Tibial nerve (tissue), 4 donors: ENCODE results near the gene USP36. TPM values are rescaled to one million over a fixed set of nuclear protein-coding genes. Genes with fewer than 3 reads are reported as not detected.
A peak's percentile ranks its signal among the peaks of the same experiment; 100 is the strongest.

Source experiments
- DNase-seq, 2 donors: peaks; one replicate each; pipeline ENCODE4 v3.0.0-alpha.2; 2019; ENCODE audit warnings: low spot score in 2 of 2
- H3K27ac ChIP-seq, 4 donors: fragments of 200-600 bp; sonication (generic) in 3 of 4; one replicate each; pipeline ENCODE4 v1.5.1; 2017 to 2019; ENCODE audit warnings: mild to moderate bottlenecking in 1 of 4
- H3K27me3 ChIP-seq, 2 donors: fragments of 200-600 bp; sonication (generic) in 1 of 2; one replicate each; pipeline versions ENCODE4 v1.5.1 to v1.6.0; 2017 to 2019
- H3K36me3 ChIP-seq, 3 donors: fragments of 200-600 bp; sonication (generic); one replicate each; pipeline ENCODE4 v1.5.1; 2018 to 2019
- H3K4me1 ChIP-seq, 4 donors: fragments of 200-600 bp; sonication (generic) in 3 of 4; one replicate each; pipeline ENCODE4 v1.5.1; 2017 to 2019
- H3K4me3 ChIP-seq, 4 donors: fragments of 200-600 bp; sonication (generic) in 3 of 4; one replicate each; pipeline ENCODE4 v1.5.1; 2017 to 2019; ENCODE audit warnings: mild to moderate bottlenecking in 1 of 4, moderate library complexity in 1 of 4
- H3K9me3 ChIP-seq, 4 donors: fragments of 200-600 bp; sonication (generic) in 3 of 4; one replicate each; pipeline ENCODE4 v1.5.1; 2017 to 2019
- CTCF ChIP-seq, 5 experiments: fragments of 200-600 bp in 3 of 5; fragments of 450-650 bp in 2 of 5; sonication (generic) in 3 of 5; IDR thresholded peaks; one replicate each; pipeline ENCODE4 v1.5.1; 2016 to 2019; ENCODE audit warnings: antibody characterized with exemption in 5 of 5, mild to moderate bottlenecking in 3 of 5, moderate library complexity in 2 of 5
- EP300 ChIP-seq, 2 donors: sonication (generic); formaldehyde crosslinking; IDR thresholded peaks; one replicate each; pipeline ENCODE4 v1.6.1; 2017; ENCODE audit warnings: antibody characterized with exemption in 2 of 2, mild to moderate bottlenecking in 1 of 2
- POLR2A ChIP-seq, 2 donors: fragments of 450-650 bp; IDR thresholded peaks; one replicate each; pipeline ENCODE4 v1.6.1; 2017; ENCODE audit warnings: antibody characterized with exemption in 2 of 2, mild to moderate bottlenecking in 2 of 2, moderate library complexity in 2 of 2
- WGBS, 2 donors: methylation state at CpG; one replicate each; pipeline ENCODE4 v1.1.5; 2018; 5-methylcytosine and 5-hydroxymethylcytosine counted together
- total RNA-seq, 4 donors: library from RNA; depleted of rRNA; stranded (reverse); fragments of >200 nt; gene quantifications; one replicate each; pipeline ENCODE4 v1.1.0, GENCODE V29; 2016

The USP36 gene
- total RNA-seq, 4 donors from 2014 or later, result 50.9 to 64.9 (median 59.9) TPM

- H3K4me1 ChIP-seq, result peaks cover 0 to 64% (median 24%) of the 10 kb centered on the region in 4 donors
- 58 to 65% methylated on average over 6 of the region's 6 CpGs for WGBS, 2 donors
- H3K36me3 ChIP-seq, result no peaks in the 10 kb centered on the region
- peak; percentile 30 to 50 for TF ChIP-seq EP300 (IDR thresholded peaks at IDR 0.05)
- no peak for TF ChIP-seq POLR2A (IDR thresholded peaks at IDR 0.05)
- no peak overlapping the region for H3K4me3 ChIP-seq
- H3K27ac ChIP-seq, result peak overlapping the region; percentile 0 to 85 (median 79)
- no peaks in the 10 kb centered on the region for H3K9me3 ChIP-seq
- H3K27me3 ChIP-seq, result no peaks in the 10 kb centered on the region
- peak in 1 of 2 donors; percentile 33 for DNase-seq
Measured at GRCh38 chr17:78748048-78748729, 92.4 kb downstream of the USP36 start.

GRCh38 chr17:78747488-78747887 is 93.1 kb downstream of the USP36 start:
- no peak for DNase-seq
- H3K27ac ChIP-seq, result peak overlapping the region; percentile 0 to 85 (median 69)
- no peaks in the 10 kb centered on the region for H3K36me3 ChIP-seq
- WGBS, 2 donors, result 82 to 84% methylated on average over 2 of the region's 2 CpGs
- no peak overlapping the region for H3K4me3 ChIP-seq
- peaks cover 0 to 60% (median 24%) of the 10 kb centered on the region in 4 donors for H3K4me1 ChIP-seq
- H3K9me3 ChIP-seq, result no peaks in the 10 kb centered on the region
- TF ChIP-seq CTCF (IDR thresholded peaks at IDR 0.05) (no peak), EP300 (IDR thresholded peaks at IDR 0.05) (no peak), POLR2A (IDR thresholded peaks at IDR 0.05) (no peak)
- no peaks in the 10 kb centered on the region for H3K27me3 ChIP-seq

- Histone ChIP-seq H3K27me3 (no peaks in the 10 kb centered on the region), H3K4me3 (no peak overlapping the region), H3K4me1 (peaks cover 0 to 65% (median 24%) of the 10 kb centered on the region in 4 donors), H3K36me3 (no peaks in the 10 kb centered on the region), H3K27ac (peak overlapping the region in 3 of 4 donors; percentile 64 to 85 (median 74)), H3K9me3 (no peaks in the 10 kb centered on the region)
- TF ChIP-seq EP300 (IDR thresholded peaks at IDR 0.05) (no peak), POLR2A (IDR thresholded peaks at IDR 0.05) (no peak), CTCF (IDR thresholded peaks at IDR 0.05) (no peak)
- DNase-seq, result no peak
- 69 to 77% methylated on average over 2 of the region's 2 CpGs for WGBS, 2 donors
Measured at GRCh38 chr17:78746949-78747269, 93.7 kb downstream of the USP36 start.

- Histone ChIP-seq H3K4me3 (no peak overlapping the region), H3K9me3 (no peaks in the 10 kb centered on the region), H3K27ac (peak overlapping the region in 2 of 4 donors; percentile 64 to 85), H3K27me3 (no peaks in the 10 kb centered on the region), H3K36me3 (no peaks in the 10 kb centered on the region), H3K4me1 (peaks cover 0 to 62% (median 24%) of the 10 kb centered on the region in 4 donors)
- DNase-seq, result no peak
- no peak for TF ChIP-seq EP300 (IDR thresholded peaks at IDR 0.05)
- TF ChIP-seq POLR2A (IDR thresholded peaks at IDR 0.05), result no peak
- no peak for TF ChIP-seq CTCF (IDR thresholded peaks at IDR 0.05)
- WGBS, 2 donors, result 77 to 78% methylated on average over 12 of the region's 12 CpGs
Measured at GRCh38 chr17:78746263-78746948, 94.2 kb downstream of the USP36 start.

Other genes with a start within 250 kb of the USP36 start
- gene CYTH1, start 58.5 kb downstream of the USP36 start, total RNA-seq, result 10 to 100 TPM; 53.1 to 81.0 (median 63.8) TPM
- 10 to 100 TPM in 2 of 4 donors, 1 to 10 TPM in 2; 6.5 to 35.1 (median 9.9) TPM for gene CEP295NL, start 62.4 kb upstream of the USP36 start, total RNA-seq
- 100 to 1,000 TPM; 187 to 456 (median 339) TPM for gene TIMP2, start 84.6 kb upstream of the USP36 start, total RNA-seq
- 100 to 1,000 TPM; 191 to 392 (median 296) TPM for gene LGALS3BP, start 139.1 kb upstream of the USP36 start, total RNA-seq
- 10 to 100 TPM; 21.0 to 27.3 (median 25.5) TPM for gene CANT1, start 168.9 kb upstream of the USP36 start, total RNA-seq
- 100 to 1,000 TPM in 1 of 4 donors, 10 to 100 TPM in 3; 67.1 to 147 (median 90.0) TPM for gene C1QTNF1, start 183.4 kb upstream of the USP36 start, total RNA-seq
- gene ENGASE, start 234.0 kb upstream of the USP36 start, total RNA-seq, result 10 to 100 TPM; 29.9 to 64.8 (median 57.1) TPM